AG04450 (cell line): ENCODE measurements around the gene SPAG9. TPM values are rescaled to one million over a fixed set of nuclear protein-coding genes. Genes with fewer than 3 reads are reported as not detected.
"Not testable (repeated sequence)": the region's sequence is repeated elsewhere in the genome, so short reads cannot be mapped to it uniquely, and the experiment has no call there.

Experiments
- CTCF ChIA-PET: fragments of 300-600, 350-600 bp; formaldehyde crosslinking; extraction: SDS; loops from one replicate; lab custom pipeline; 2022; ENCODE audit warnings: antibody characterized with exemption, inconsistent platforms; lab: Charles Lee
- POLR2A ChIA-PET: fragments of 350-600 bp; formaldehyde crosslinking; extraction: SDS; loops from one replicate; lab custom pipeline; 2021; ENCODE audit warnings: antibody characterized with exemption, inconsistent platforms; lab: Yijun Ruan, JAX
- DNase-seq: peaks from one replicate; pipeline ENCODE4 v3.0.0-alpha.2; 2011; ENCODE audit warnings: low read depth, low spot score
- H3K27ac ChIP-seq: one replicate; pipeline ENCODE4 v1.5.1; 2012; ENCODE audit warnings: low read depth, low read length, control low read depth
- H3K27me3 ChIP-seq: one replicate; pipeline ENCODE4 v1.6.0; 2012; ENCODE audit warnings: low read length; ENCODE audit not compliant: control insufficient read depth, insufficient read depth
- H3K4me3 ChIP-seq: 2 replicates; pipeline ENCODE4 v1.5.1; 2011; ENCODE audit warnings: mild to moderate bottlenecking, low read depth, low read length, control low read depth
- H3K9me3 ChIP-seq: 2 replicates; pipeline ENCODE4 v1.5.1; 2012; ENCODE audit warnings: low read length; ENCODE audit not compliant: control insufficient read depth, insufficient read depth
- CTCF ChIP-seq: IDR thresholded peaks from 2 replicates; pipeline ENCODE4 v1.5.1; 2011; ENCODE audit warnings: low read depth, low read length, control low read depth, inconsistent platforms
- polyA plus RNA-seq: library from polyadenylated mRNA; depleted of rRNA; stranded (reverse); fragments of >200 nt; gene quantifications from 2 replicates; pipeline ENCODE4 v1.2.3, GENCODE V29; 2011

SPAG9 gene
- polyA plus RNA-seq, 1 experiment, result 42.1 TPM

- no peak overlapping the region for H3K27ac ChIP-seq
- TF ChIP-seq CTCF, result no peak
- ChIA-PET POLR2A (no interaction called here), CTCF (interaction anchor here (0.6 to 0.7 kb wide), 2 partner anchors 22 to 109 kb away, joined by 4 read pairs; no protein-coding TSS in a partner anchor)
- H3K27me3 ChIP-seq, result no peaks in the 10 kb centered on the region
- DNase-seq, result no peak
- no peak overlapping the region for H3K4me3 ChIP-seq
- H3K9me3 ChIP-seq, result no peaks in the 10 kb centered on the region
Observed at GRCh38 chr17:51107778-51108177, 12.9 kb downstream of the SPAG9 start.

GRCh38 chr17:51103451-51103850, 17.2 kb downstream of the SPAG9 start:
- POLR2A ChIA-PET, result no interaction called here
- Histone ChIP-seq H3K4me3 (no peak overlapping the region), H3K27ac (no peak overlapping the region), H3K27me3 (no peaks in the 10 kb centered on the region), H3K9me3 (no peaks in the 10 kb centered on the region)
- CTCF ChIA-PET, result interaction anchor here (0.7 to 1.0 kb wide), 2 partner anchors 16 to 103 kb away, joined by 3 to 6 read pairs; no protein-coding TSS in a partner anchor
- no peak for DNase-seq
- TF ChIP-seq CTCF, result no peak

GRCh38 chr17:51103050-51103449, 17.6 kb downstream of the SPAG9 start:
- CTCF ChIA-PET, result interaction anchor here (0.7 to 1.0 kb wide), 2 partner anchors 16 to 102 kb away, joined by 3 to 6 read pairs; no protein-coding TSS in a partner anchor
- no peaks in the 10 kb centered on the region for H3K27me3 ChIP-seq
- TF ChIP-seq CTCF, result no peak
- H3K9me3 ChIP-seq, result no peaks in the 10 kb centered on the region
- H3K4me3 ChIP-seq, result no peak overlapping the region
- POLR2A ChIA-PET, result no interaction called here
- no peak for DNase-seq
- no peak overlapping the region for H3K27ac ChIP-seq

- CTCF ChIA-PET, result no interaction called here
- POLR2A ChIA-PET, result no interaction called here
- Histone ChIP-seq H3K27me3 (no peaks in the 10 kb centered on the region), H3K9me3 (no peaks in the 10 kb centered on the region), H3K4me3 (no peak overlapping the region), H3K27ac (no peak overlapping the region)
- no peak for DNase-seq
- TF ChIP-seq CTCF, result no peak
Observed at GRCh38 chr17:51097708-51098446, 22.8 kb downstream of the SPAG9 start.

- POLR2A ChIA-PET, result no interaction called here
- CTCF ChIA-PET, result no interaction called here
- Histone ChIP-seq H3K27me3 (no peaks in the 10 kb centered on the region), H3K4me3 (no peak overlapping the region), H3K27ac (no peak overlapping the region), H3K9me3 (no peaks in the 10 kb centered on the region)
- DNase-seq, result no peak
- TF ChIP-seq CTCF, result no peak
Observed at GRCh38 chr17:51091635-51092034, 29.0 kb downstream of the SPAG9 start.

- H3K27me3 ChIP-seq, CTCF ChIA-PET, POLR2A ChIA-PET, H3K4me3 ChIP-seq, DNase-seq, H3K27ac ChIP-seq, H3K9me3 ChIP-seq: not testable (repeated sequence)
Observed at GRCh38 chr17:51088868-51089267, 31.8 kb downstream of the SPAG9 start.
